Activated CD4-positive, alpha-beta memory T cell treated with anti-CD3 and anti-CD28 coated beads, Interleukin-2, amount 10 ng/mL, durations not matched to agents 7 days and 5 days (primary cell): ENCODE measurements around the gene SPCS1. TPM values are rescaled to one million over a fixed set of nuclear protein-coding genes. Genes with fewer than 3 reads are reported as not detected.
A peak's percentile ranks its signal among the peaks of the same experiment; 100 is the strongest.

Experiments
- CTCF ChIA-PET: fragments of 350-600 bp; sonication (Branson Sonifier 250); formaldehyde crosslinking; loops from one replicate; lab custom pipeline; 2021; ENCODE audit warnings: antibody characterized with exemption, inconsistent platforms; lab: Charles Lee
- POLR2A ChIA-PET: fragments of 350-600 bp; sonication (Branson Sonifier 250); formaldehyde crosslinking; loops from one replicate; lab custom pipeline; 2021; ENCODE audit warnings: antibody characterized with exemption; lab: Charles Lee
- DNase-seq: peaks from one replicate; pipeline ENCODE4 v3.0.0-alpha.2; 2020
- H3K27ac Mint-ChIP-seq: one replicate; pipeline ENCODE4 v1.8.0; 2021; ENCODE audit warnings: mild to moderate bottlenecking, mixed read lengths
- H3K27me3 Mint-ChIP-seq: one replicate; pipeline ENCODE4 v1.8.0; 2021; ENCODE audit warnings: mixed read lengths
- H3K36me3 Mint-ChIP-seq: one replicate; pipeline ENCODE4 v1.8.0; 2021; ENCODE audit warnings: low read depth, mixed read lengths
- H3K4me1 Mint-ChIP-seq: one replicate; pipeline ENCODE4 v1.8.0; 2021; ENCODE audit warnings: mixed read lengths
- H3K4me3 Mint-ChIP-seq: one replicate; pipeline ENCODE4 v1.8.0; 2021; ENCODE audit warnings: mild to moderate bottlenecking, mixed read lengths
- H3K9me3 Mint-ChIP-seq: one replicate; pipeline ENCODE4 v1.8.0; 2021; ENCODE audit warnings: mixed read lengths
- total RNA-seq, 2 experiments: library from RNA; stranded (reverse); gene quantifications; one replicate each; pipeline ENCODE4 v1.2.3, GENCODE V29; 2021

The SPCS1 gene
- total RNA-seq, 2 experiments from 2014 or later, result 107 to 108 TPM

DNA sequence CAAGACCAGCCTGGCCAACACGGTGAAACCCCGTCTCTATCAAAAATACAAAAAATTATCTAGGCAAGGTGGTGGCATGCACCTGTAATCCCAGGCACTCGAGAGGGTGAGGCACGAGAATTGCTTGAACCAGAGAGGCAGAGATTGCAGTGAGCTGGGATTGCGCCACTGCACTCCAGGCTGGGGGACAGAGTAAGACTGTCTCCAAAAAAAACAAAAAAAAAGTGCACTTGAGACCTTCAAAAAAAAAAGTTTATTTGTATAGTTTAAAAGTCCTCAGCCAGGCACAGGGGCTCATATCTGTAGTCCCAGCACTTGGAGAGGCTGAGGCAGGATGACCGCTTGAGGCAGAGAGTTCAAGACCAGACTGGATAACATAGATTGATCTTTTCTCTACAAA, 22.3 kb upstream of the SPCS1 start:
- Mint-ChIP-seq H3K36me3 (peaks cover 65% of the 10 kb centered on the region), H3K27me3 (no peaks in the 10 kb centered on the region), H3K27ac (peak overlapping the region; percentile 27), H3K4me3 (peak overlapping the region; percentile 38), H3K4me1 (peaks cover 82% of the 10 kb centered on the region), H3K9me3 (no peaks in the 10 kb centered on the region)
- DNase-seq, result no peak
- POLR2A ChIA-PET, result interaction anchor here (2.0 to 2.7 kb wide), 2 partner anchors 12 to 361 kb away, joined by 11 to 12 read pairs; partner anchors contain the start of gene SFMBT1
- CTCF ChIA-PET, result no interaction called here

DNA sequence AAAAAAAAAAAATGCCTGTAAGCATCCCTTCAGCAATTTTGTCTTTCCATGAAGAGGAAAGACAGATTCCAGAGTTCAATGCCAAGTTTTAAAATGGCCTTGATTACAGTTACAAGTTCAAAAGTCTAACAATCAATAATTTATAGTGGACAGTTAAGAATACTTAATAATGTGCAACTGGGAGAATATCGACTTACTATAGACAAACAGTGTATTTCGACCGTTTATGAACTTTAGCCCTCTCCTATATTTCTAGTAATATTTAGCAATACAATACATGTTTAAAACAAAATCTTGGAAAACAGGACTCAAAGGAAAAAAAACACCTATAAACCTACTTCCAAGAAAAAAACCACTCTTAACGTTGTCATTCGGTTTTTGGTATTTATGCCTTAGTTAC, 21.7 kb upstream of the SPCS1 start:
- POLR2A ChIA-PET, result interaction anchor here (1.1 to 6.3 kb wide), 6 partner anchors 12 to 361 kb away, joined by 4 to 78 read pairs (median 8); partner anchors contain the start of genes GLT8D1, SFMBT1 and SPCS1
- no peaks in the 10 kb centered on the region for H3K9me3 Mint-ChIP-seq
- no peak for DNase-seq
- peaks cover 65% of the 10 kb centered on the region for H3K36me3 Mint-ChIP-seq
- H3K27ac Mint-ChIP-seq, result peak overlapping the region; percentile 89
- no peaks in the 10 kb centered on the region for H3K27me3 Mint-ChIP-seq
- H3K4me3 Mint-ChIP-seq, result peak overlapping the region; percentile 87
- CTCF ChIA-PET, result interaction anchor here (1.0 kb wide), 1 partner anchor 272 kb away, joined by 7 read pairs; no protein-coding TSS in a partner anchor
- H3K4me1 Mint-ChIP-seq, result peaks cover 83% of the 10 kb centered on the region

- Mint-ChIP-seq H3K4me3 (peak overlapping the region; percentile 87), H3K36me3 (peaks cover 63% of the 10 kb centered on the region), H3K27ac (peak overlapping the region; percentile 89), H3K9me3 (no peaks in the 10 kb centered on the region), H3K27me3 (no peaks in the 10 kb centered on the region), H3K4me1 (peaks cover 80% of the 10 kb centered on the region)
- ChIA-PET POLR2A (interaction anchor here (0.8 to 6.3 kb wide), 11 partner anchors 12 to 407 kb away, joined by 3 to 78 read pairs (median 4); partner anchors contain the start of genes GLT8D1, NEK4, SFMBT1 and SPCS1), CTCF (interaction anchor here (1.0 kb wide), 1 partner anchor 273 kb away, joined by 7 read pairs; no protein-coding TSS in a partner anchor)
- DNase-seq, result peak; percentile 83
Observed at GRCh38 chr3:52685285-52685708, 20.6 kb upstream of the SPCS1 start.

DNA sequence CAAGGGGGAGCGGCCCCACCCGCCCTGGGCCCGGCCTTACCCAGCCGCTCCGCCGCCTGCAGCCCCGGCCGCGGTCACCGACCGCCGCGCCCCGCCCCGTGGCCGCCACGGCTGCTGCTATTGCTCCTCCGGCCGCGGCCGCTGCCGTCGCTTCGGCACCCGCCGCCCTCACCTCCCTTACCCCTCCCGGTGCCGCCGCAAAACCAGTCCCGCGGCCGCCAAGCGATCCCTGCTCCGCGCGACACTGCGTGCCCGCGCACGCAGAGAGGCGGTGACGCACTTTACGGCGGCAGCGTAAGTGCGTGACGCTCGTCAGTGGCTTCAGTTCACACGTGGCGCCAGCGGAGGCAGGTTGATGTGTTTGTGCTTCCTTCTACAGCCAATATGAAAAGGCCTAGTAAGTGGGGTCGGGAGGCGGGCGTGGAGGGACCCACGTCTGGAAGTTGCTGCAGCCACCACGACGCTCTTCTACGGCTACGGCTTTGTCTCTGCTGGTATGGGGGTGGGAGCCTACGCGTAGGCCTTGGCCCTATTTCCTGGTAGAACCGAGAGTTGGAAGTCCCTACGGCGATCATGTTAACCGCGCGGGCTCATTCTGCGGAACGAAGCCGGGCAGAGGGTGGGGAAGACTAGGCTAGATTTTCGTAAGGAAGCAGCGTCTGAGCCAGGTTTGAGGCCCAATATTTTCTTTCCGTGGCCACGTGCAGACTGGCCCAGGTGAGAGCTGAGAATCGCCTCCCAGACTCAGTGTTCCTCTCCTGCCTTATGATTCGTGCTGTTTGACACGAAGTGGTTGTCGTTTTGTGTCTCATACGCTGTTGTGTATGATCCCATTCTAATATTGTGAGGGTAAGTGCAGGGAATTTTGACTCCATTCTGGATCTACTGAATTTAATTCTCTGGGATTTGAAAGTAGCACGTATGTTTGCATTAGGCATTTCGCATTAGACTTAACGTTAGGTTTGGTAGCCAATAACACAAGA, 19.9 kb upstream of the SPCS1 start, which contains the start of the genes GNL3 and PBRM1:
GNL3 (plus strand) TSS at position 324 of the 983 bp plus-strand sequence; CDS start at position 385, 61 bp downstream.
PBRM1 (minus strand) TSS at position 205 of the 983 bp plus-strand sequence.
- Mint-ChIP-seq H3K27ac (peak within 1 kb of the TSS; percentile 90), H3K4me3 (peak within 1 kb of the TSS; percentile 91), H3K4me1 (peaks cover 79% of the 10 kb centered on the region), H3K9me3 (no peaks in the 10 kb centered on the region), H3K36me3 (peaks cover 66% of the 10 kb centered on the region), H3K27me3 (no peaks in the 10 kb centered on the region)
- POLR2A ChIA-PET, result interaction anchor here (0.7 to 6.3 kb wide), 13 partner anchors 9 to 408 kb away, joined by 3 to 78 read pairs (median 4); partner anchors contain the start of genes GLT8D1, NEK4, SFMBT1 and SPCS1
- CTCF ChIA-PET, result interaction anchor here (0.8 to 2.3 kb wide), 3 partner anchors 11 to 150 kb away, joined by 3 to 6 read pairs (median 4); partner anchors contain the start of genes GLT8D1, SPCS1 and UQCC5
- peak; percentile 95 for DNase-seq

DNA sequence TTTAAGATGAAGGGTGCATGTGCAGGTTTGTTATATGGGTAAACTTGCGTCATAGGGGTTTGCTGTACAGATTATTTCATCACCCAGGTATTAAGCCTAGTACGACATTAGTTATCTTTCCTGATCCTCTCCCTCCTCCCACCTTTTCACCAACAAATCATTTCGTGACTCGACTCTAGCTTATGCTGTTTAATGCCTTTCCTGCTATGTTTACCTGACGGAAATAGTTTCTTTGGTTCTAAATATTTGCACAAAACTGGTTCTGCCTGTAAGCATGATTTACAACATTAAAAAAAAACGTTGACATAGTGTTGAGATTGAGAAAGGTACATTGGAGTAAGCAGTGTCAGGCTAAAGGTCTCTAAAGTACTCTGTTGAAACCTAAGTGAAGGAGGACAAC, 17.6 kb upstream of the SPCS1 start:
- H3K9me3 Mint-ChIP-seq, result no peaks in the 10 kb centered on the region
- peak overlapping the region; percentile 53 for H3K27ac Mint-ChIP-seq
- ChIA-PET POLR2A (interaction anchor here (0.7 to 6.3 kb wide), 4 partner anchors 9 to 157 kb away, joined by 3 to 78 read pairs (median 10); partner anchors contain the start of genes GLT8D1 and SPCS1), CTCF (interaction anchor here (2.3 kb wide), 1 partner anchor 9 kb away, joined by 6 read pairs; no protein-coding TSS in a partner anchor)
- H3K36me3 Mint-ChIP-seq, result peaks cover 72% of the 10 kb centered on the region
- H3K27me3 Mint-ChIP-seq, result no peaks in the 10 kb centered on the region
- DNase-seq, result no peak
- H3K4me1 Mint-ChIP-seq, result peaks cover 67% of the 10 kb centered on the region
- H3K4me3 Mint-ChIP-seq, result no peak overlapping the region

DNA sequence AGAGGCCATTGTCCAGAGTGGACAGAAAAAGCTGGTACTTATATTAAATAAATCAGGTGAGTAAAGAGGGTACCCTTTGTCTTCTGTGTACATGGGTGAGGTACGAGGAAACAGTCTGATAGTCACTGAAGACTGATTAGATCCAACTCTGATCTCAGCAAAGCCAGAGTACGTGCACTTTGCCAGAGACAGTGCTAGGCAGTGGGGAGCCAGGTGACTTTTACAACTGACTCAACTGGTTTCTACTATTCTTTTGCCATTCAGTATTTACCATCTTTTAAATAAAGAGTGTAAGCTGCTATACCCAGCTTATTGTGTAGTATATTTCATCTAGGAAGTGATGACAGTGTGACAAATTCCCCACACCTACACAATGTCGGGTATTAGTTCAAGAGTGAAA, 16.8 kb upstream of the SPCS1 start:
- Mint-ChIP-seq H3K36me3 (peaks cover 80% of the 10 kb centered on the region), H3K27ac (peak overlapping the region; percentile 1), H3K27me3 (no peaks in the 10 kb centered on the region), H3K4me1 (peaks cover 59% of the 10 kb centered on the region), H3K9me3 (no peaks in the 10 kb centered on the region), H3K4me3 (no peak overlapping the region)
- ChIA-PET CTCF (no interaction called here), POLR2A (interaction anchor here (0.7 to 6.3 kb wide), 5 partner anchors 8 to 156 kb away, joined by 3 to 78 read pairs (median 3); partner anchors contain the start of genes GLT8D1, NEK4 and SPCS1)
- DNase-seq, result no peak

DNA sequence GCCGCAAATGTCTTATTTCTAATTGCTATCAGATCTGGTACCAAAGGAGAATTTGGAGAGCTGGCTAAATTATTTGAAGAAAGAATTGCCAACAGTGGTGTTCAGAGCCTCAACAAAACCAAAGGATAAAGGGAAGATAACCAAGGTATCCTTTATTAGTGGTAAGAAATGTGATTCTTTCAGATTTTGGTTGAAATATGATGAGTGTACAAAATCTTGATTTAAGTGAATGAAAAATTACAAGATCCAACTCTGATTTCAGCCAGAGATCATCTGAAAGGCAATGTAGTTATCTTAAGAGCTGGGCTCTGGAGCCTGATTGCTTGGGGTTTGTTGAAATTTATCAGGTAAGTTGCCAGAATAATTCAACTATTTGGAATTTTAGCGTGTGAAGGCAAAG, 15.3 kb upstream of the SPCS1 start:
- no peak for DNase-seq
- Mint-ChIP-seq H3K36me3 (peaks cover 87% of the 10 kb centered on the region), H3K27ac (no peak overlapping the region), H3K4me3 (no peak overlapping the region), H3K27me3 (no peaks in the 10 kb centered on the region), H3K4me1 (peaks cover 54% of the 10 kb centered on the region), H3K9me3 (no peaks in the 10 kb centered on the region)
- ChIA-PET POLR2A (interaction anchor here (1.1 to 6.3 kb wide), 4 partner anchors 13 to 39 kb away, joined by 3 to 78 read pairs (median 15); partner anchors contain the start of genes GLT8D1 and SPCS1), CTCF (no interaction called here)

- Mint-ChIP-seq H3K4me3 (no peak overlapping the region), H3K4me1 (peaks cover 39% of the 10 kb centered on the region), H3K27me3 (no peaks in the 10 kb centered on the region), H3K27ac (no peak overlapping the region), H3K9me3 (no peaks in the 10 kb centered on the region), H3K36me3 (peaks cover 85% of the 10 kb centered on the region)
- CTCF ChIA-PET, result interaction anchor here (0.6 kb wide), 2 partner anchors 43 to 105 kb away, joined by 3 to 4 read pairs; no protein-coding TSS in a partner anchor
- POLR2A ChIA-PET, result interaction anchor here (3.8 kb wide), 1 partner anchor 12 kb away, joined by 24 read pairs; the partner anchor contains the start of genes GLT8D1 and SPCS1
- no peak for DNase-seq
Observed at GRCh38 chr3:52693071-52693470, 12.8 kb upstream of the SPCS1 start.

GRCh38 chr3:52694528-52695189, 11.2 kb upstream of the SPCS1 start:
- CTCF ChIA-PET, result interaction anchor here (0.6 to 1.0 kb wide), 2 partner anchors 21 to 415 kb away, joined by 3 read pairs; no protein-coding TSS in a partner anchor
- POLR2A ChIA-PET, result interaction anchor here (1.7 to 3.8 kb wide), 2 partner anchors 8 to 11 kb away, joined by 5 to 24 read pairs; partner anchors contain the start of genes GLT8D1 and SPCS1
- Mint-ChIP-seq H3K36me3 (peaks cover 73% of the 10 kb centered on the region), H3K9me3 (no peaks in the 10 kb centered on the region), H3K4me3 (no peak overlapping the region), H3K27ac (no peak overlapping the region), H3K4me1 (peaks cover 26% of the 10 kb centered on the region), H3K27me3 (no peaks in the 10 kb centered on the region)
- no peak for DNase-seq

DNA sequence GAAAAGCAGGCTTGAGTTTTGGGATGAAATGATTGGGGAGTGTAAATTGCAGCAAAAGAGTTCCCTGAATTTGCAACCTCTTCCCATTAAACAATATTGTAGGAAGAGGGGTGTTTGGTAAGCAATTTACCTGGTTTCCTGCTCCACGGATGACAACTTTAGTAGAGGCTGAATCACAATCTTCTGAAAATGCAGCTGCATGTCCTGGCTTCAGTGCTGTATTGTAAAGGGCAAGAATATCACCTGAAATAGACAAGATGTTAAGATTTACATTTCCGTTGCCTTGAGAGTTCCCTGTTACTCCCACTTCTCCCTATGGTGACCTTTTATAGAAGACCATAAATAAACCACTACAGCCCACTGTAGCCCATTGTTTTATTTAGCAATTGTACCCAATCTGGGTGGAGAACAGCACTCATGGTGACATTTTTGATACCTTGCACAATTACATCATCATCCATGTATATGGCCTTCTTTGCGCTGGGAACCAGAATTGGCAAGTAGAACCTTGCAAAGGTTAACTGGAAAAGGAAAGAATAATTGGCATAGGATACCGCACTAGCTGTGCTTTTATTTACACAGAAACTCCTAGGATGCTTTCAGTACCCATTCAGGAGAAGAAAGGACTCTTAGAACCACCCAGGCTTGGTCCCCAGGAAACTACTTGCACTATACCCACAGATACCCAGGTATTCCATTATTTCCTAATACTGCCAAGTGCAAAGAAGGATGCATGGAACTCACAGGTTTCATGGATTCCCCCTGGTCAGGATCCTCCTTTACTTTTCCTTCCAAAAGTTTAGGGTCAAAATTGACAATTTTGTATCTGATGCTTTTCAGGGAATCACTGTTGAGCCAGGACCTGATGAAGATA, 9.9 kb upstream of the SPCS1 start:
- POLR2A ChIA-PET, result interaction anchor here (0.8 to 1.9 kb wide), 4 partner anchors 8 to 10 kb away, joined by 3 to 18 read pairs (median 8); partner anchors contain the start of genes GLT8D1 and SPCS1
- CTCF ChIA-PET, result interaction anchor here (1.7 kb wide), 1 partner anchor 8 kb away, joined by 6 read pairs; no protein-coding TSS in a partner anchor
- no peaks in the 10 kb centered on the region for H3K9me3 Mint-ChIP-seq
- no peak overlapping the region for H3K27ac Mint-ChIP-seq
- DNase-seq, result no peak
- no peak overlapping the region for H3K4me3 Mint-ChIP-seq
- H3K27me3 Mint-ChIP-seq, result no peaks in the 10 kb centered on the region
- peaks cover 65% of the 10 kb centered on the region for H3K36me3 Mint-ChIP-seq
- peaks cover 19% of the 10 kb centered on the region for H3K4me1 Mint-ChIP-seq
